HG03469 (cell line): ENCODE measurements around the gene CHAD.

Experiments used
- ATAC-seq: cut with Tn5 transposase; IDR thresholded peaks from one replicate; pipeline ENCODE4 v1.9.1; 2021; ENCODE audit warnings: mild to moderate bottlenecking, moderate library complexity, moderate number of reproducible peaks; ENCODE audit not compliant: unreplicated experiment

Gene CHAD

GRCh38 chr17:50495217-50495823 is 26.6 kb upstream of the CHAD start:
- ATAC-seq: no peak

- ATAC-seq: no peak
Measured at GRCh38 chr17:50493744-50494143, 25.1 kb upstream of the CHAD start.

DNA sequence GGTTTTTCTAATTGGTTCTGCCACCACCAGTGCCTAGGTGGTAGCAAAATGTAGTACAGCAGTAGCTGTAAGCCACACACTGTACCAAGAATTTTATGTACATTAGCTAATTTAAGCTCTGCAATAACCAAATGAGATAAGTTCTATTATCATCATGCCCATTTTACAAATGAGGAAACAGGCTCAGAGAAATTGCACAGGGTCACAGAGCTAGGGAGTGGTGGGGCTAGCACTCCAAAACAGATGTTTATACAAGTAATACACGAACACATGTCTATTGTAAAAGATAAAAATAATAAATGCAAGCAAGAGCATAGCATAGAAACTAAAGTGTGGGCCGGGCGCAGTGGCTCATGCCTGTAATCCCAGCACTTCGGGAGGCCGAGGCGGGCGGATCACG is 23.5 kb upstream of the CHAD start:
- ATAC-seq: no peak

DNA sequence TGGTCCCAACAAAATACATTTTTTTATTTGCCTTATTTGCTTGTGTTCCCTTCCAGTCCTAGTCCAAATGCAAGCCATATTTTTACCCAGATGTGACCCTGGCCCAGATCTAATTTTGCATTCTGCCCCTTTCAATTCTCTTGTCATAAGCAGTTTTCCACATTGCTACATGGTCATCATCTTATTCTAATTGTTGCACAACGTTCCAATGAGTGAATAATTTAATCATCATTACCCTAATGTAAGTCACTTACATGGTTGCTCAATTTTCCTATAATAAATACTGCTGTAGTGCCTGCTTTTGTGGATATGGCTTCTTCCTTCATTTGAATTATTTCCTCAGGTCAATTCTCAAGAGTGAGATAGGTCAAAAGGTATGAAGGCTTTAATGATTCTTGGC is 22.8 kb upstream of the CHAD start:
- ATAC-seq: no peak

DNA sequence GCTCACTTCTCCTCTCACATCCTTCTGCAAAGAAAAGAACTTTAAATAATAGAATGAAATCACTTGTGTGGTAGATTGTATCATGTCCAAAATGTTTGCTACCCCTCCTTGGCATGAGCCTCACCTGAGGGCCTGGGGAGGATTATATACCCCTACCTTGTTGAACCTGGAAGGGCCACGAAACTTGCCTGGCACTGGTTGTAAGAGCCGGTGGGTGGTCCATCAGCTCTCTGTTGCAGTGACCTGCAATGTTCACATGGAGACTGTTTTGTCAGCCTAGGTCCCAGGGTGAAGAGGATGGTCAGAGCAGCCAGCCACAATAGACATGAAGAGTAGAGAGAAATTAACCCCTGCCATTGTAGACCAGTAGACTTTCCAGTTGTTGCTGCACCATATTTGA is 20.2 kb upstream of the CHAD start:
- no peak for ATAC-seq

- no peak for ATAC-seq
Measured at GRCh38 chr17:50487213-50488096, 18.8 kb upstream of the CHAD start.

- no peak for ATAC-seq
Measured at GRCh38 chr17:50484386-50485155, 15.9 kb upstream of the CHAD start.

- no peak for ATAC-seq
Measured at GRCh38 chr17:50483266-50483665, 14.6 kb upstream of the CHAD start.

DNA sequence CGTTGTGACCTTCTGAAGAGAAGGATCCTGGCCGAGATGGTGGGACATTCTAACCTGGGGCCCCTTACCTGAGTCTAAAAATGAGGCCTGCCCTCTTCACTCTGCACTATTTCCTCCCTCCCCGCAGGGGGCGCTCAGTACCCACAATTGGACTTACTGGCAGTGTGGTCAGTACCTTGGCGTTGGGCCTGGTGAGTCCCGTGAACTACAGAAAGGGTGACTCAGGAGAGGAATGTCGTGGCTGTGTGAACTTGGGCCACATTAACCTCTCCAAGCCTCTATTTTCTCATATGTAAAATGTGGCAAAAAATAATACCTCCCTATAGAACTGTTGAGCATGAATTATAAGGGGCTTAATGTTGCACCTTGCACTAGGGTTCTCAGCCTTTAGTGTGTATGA is 13.8 kb upstream of the CHAD start:
- ATAC-seq: no peak

GRCh38 chr17:50482110-50482509 is 13.4 kb upstream of the CHAD start:
- ATAC-seq: no peak

- no peak for ATAC-seq
Measured at GRCh38 chr17:50481648-50482047, 13.0 kb upstream of the CHAD start.

- ATAC-seq: no peak
Measured at GRCh38 chr17:50480854-50481490, 12.3 kb upstream of the CHAD start.

DNA sequence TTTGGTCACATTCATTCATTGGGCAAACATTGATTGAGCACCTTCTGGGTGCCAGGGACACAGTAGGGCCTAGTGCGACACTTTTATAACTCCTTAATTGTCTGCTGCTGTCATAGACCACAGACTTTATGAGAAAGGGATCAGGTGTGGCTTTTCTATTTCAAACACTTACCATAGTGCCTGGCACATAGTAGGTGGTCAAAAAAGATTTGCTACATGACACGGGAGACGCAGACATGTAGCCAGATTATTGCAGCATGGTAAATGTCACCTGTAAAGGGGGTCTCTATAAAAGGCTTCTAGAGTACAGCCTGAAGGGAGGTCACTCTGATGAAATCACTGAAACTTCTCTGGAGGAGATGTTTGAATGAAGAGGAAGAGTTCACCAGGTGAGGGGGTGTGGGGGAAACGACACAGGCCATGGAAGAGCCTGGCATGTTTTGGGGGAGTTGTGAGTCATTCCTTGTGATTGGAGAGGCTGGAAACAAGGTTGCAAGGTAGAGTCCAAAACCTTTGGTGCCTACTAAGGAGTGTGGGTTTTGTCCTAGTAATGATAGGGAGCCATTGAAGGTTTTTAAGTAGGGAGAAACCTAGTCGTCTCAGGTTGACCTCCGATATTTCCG is 11.6 kb upstream of the CHAD start:
- ATAC-seq: no peak

DNA sequence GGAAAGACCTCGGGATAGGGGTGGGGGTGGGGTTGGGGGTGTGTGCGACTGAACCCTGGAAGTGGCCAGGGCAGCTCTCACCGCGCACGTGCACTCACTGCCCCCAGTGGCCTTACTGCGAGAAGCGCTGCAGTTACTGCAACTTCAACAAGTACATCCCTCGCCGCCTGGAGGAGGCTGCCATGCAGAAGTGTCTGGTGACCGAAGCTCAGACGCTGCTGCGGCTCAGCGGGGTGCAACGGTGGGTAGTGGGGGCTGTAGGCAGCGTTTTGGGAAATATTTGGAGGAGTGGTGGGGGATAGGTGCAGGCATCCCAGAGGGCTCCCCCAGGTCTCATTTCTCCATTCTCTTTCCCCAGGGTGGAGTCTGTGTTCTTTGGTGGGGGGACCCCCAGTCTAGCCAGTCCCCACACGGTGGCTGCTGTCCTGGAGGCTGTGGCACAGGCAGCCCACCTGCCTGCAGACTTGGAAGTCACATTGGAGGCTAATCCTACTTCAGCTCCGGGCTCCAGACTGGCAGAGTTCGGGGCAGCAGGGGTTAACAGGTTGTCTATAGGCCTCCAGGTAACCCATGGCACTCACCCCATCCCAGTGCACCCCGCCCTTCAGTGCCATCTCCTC is 11.0 kb upstream of the CHAD start:
- ATAC-seq: no peak

GRCh38 chr17:50478391-50479381 is 10.0 kb upstream of the CHAD start, which contains the start of gene RSAD1:
RSAD1 (plus strand) TSS chr17:50478860; CDS start chr17:50478885, 25 bp downstream.
- peak; percentile 77 for ATAC-seq

- no peak for ATAC-seq
Measured at GRCh38 chr17:50477976-50478375, 9.3 kb upstream of the CHAD start.

DNA sequence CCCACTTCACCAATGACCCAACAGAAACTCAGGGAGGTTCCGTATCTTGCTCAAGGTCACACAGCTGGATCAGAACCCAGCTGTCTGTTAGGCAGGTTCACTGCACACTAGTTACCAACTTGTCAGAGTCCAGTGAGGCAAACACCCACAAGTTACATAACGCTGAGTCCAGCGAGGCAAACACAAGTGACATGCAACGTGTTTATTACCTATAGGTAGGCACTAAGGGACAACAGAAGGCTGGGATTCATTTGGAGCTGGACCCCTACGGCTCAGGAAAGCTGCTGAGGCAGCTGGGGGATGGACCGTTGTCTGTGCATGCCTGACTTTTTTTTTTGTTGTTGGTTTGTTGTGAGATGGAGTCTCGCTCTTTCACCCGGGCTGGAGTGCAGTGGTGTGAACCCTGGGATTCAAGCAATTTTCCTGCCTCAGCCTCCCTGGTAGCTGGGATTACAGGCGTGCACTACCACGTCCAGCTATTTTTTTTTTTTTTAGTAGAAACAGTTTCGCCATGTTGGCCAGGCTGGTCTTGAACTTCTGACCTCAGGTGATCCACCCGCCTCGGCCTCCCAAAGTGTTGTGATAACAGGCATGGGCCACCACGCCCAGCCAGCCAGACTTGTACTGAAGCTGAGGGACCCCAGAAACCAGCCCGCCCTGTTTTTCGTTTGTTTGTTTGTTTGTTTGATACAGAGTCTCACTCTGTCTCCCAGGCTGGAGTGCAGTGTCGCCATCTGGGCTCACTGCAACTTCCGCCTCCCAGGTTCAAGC is 8.1 kb upstream of the CHAD start:
- ATAC-seq: no peak
